GM23248 (cell line): Measurements from ENCODE around the gene FAM131B. TPM values are rescaled to one million over a fixed set of nuclear protein-coding genes. Genes with fewer than 3 reads are reported as not detected.

Source experiments
- DNase-seq: peaks from one replicate; pipeline ENCODE4 v3.0.0-alpha.2; 2015
- H2AFZ ChIP-seq: fragments of 200-600 bp; sonication (generic); 2 replicates; pipeline ENCODE4 v1.6.1; 2016; ENCODE audit warnings: antibody characterized with exemption
- H3F3A ChIP-seq: fragments of 200-600 bp; sonication (generic); 2 replicates; pipeline ENCODE4 v1.6.1; 2016; ENCODE audit warnings: mild to moderate bottlenecking, antibody characterized with exemption, mixed run types; ENCODE audit not compliant: insufficient read depth
- H3K27ac ChIP-seq: fragments of 200-600 bp; sonication (generic); 2 replicates; pipeline ENCODE4 v1.5.1; 2016; ENCODE audit warnings: mild to moderate bottlenecking
- H3K27me3 ChIP-seq: fragments of 200-600 bp; sonication (generic); replicated peaks from 2 replicates; pipeline ENCODE4 v1.6.1; 2016; ENCODE audit warnings: mild to moderate bottlenecking; ENCODE audit not compliant: insufficient read depth
- H3K36me3 ChIP-seq: fragments of 200-600 bp; sonication (generic); 2 replicates; pipeline ENCODE4 v1.6.1; 2016; ENCODE audit warnings: low read depth, mild to moderate bottlenecking
- H3K4me1 ChIP-seq: fragments of 200-600 bp; sonication (generic); 2 replicates; pipeline ENCODE4 v1.6.1; 2016; ENCODE audit warnings: mild to moderate bottlenecking; ENCODE audit not compliant: insufficient read depth
- H3K4me2 ChIP-seq: fragments of 200-600 bp; sonication (generic); one replicate; pipeline ENCODE4 v1.6.1; 2016; ENCODE audit warnings: mild to moderate bottlenecking; ENCODE audit not compliant: unreplicated experiment
- H3K4me3 ChIP-seq: fragments of 200-600 bp; sonication (generic); 2 replicates; pipeline ENCODE4 v1.5.1; 2016; ENCODE audit warnings: mild to moderate bottlenecking
- H3K79me2 ChIP-seq: fragments of 200-600 bp; sonication (generic); 2 replicates; pipeline ENCODE4 v1.6.1; 2016; ENCODE audit warnings: mild to moderate bottlenecking; ENCODE audit not compliant: insufficient read depth
- H3K9ac ChIP-seq: fragments of 200-600 bp; sonication (generic); 2 replicates; pipeline ENCODE4 v1.6.1; 2016; ENCODE audit warnings: mild to moderate bottlenecking
- H3K9me2 ChIP-seq: fragments of 200-600 bp; sonication (generic); 2 replicates; pipeline ENCODE4 v1.6.1; 2016; ENCODE audit warnings: mixed run types, mild to moderate bottlenecking, moderate library complexity; ENCODE audit not compliant: insufficient read depth
- H3K9me3 ChIP-seq: fragments of 200-600 bp; sonication (generic); one replicate; pipeline ENCODE4 v1.6.1; 2017; ENCODE audit warnings: low read depth
- H4K20me1 ChIP-seq: fragments of 200-600 bp; sonication (generic); 2 replicates; pipeline ENCODE4 v1.6.0; 2016; ENCODE audit not compliant: insufficient read depth
- EZH2 ChIP-seq: fragments of 200-600 bp; sonication (generic); IDR thresholded peaks from 2 replicates; pipeline ENCODE4 v1.6.1; 2018; ENCODE audit warnings: antibody characterized with exemption, mild to moderate bottlenecking; ENCODE audit not compliant: insufficient read depth, poor library complexity, severe bottlenecking
- EZH2phosphoT487 ChIP-seq: fragments of 200-600 bp; sonication (generic); IDR thresholded peaks from 2 replicates; pipeline ENCODE4 v1.6.1; 2018; ENCODE audit warnings: antibody characterized with exemption, moderate library complexity, mild to moderate bottlenecking, low read depth; ENCODE audit not compliant: insufficient read depth
- WGBS, 2 experiments: methylation state at CpG; one replicate each; pipeline ENCODE4 v1.1.6; 2015 to 2017; ENCODE audit warnings: low lambda C conversion rate in 2 of 2, low coverage in 1 of 2; ENCODE audit errors: missing lambda C conversion rate in 2 of 2; 5-methylcytosine and 5-hydroxymethylcytosine counted together
- in situ Hi-C: fragments of 300-500 bp; cut with MboI; formaldehyde crosslinking; loops from 2 replicates; pipeline ENCODE4 v1.15.0; 2020
- polyA plus RNA-seq: library from polyadenylated mRNA; unstranded; fragments of >200 nt; fragmentation: Nextera tagmentation; extraction: Ambion mirVana; gene quantifications from 2 replicates; pipeline ENCODE4 v1.2.1, GENCODE V29; 2016
- total RNA-seq: library from RNA; depleted of rRNA; stranded (reverse); fragments of >200 nt; shearing (Covaris generic); gene quantifications from 2 replicates; pipeline ENCODE4 v1.2.3, GENCODE V29; 2014

The FAM131B gene
- total and polyA plus RNA-seq, 2 experiments from 2014 or later: 0.50 to 3.0 TPM

- Histone ChIP-seq H3K79me2 (peaks cover 25% of the 10 kb centered on the region), H3K4me3 (no peak overlapping the region), H2AFZ (no peak overlapping the region), H3K27ac (no peak overlapping the region), H3K36me3 (no peaks in the 10 kb centered on the region), H3K4me2 (no peak overlapping the region), H3K9ac (no peak overlapping the region), H3K27me3 (no peaks in the 10 kb centered on the region), H3K9me2 (no peaks in the 10 kb centered on the region), H3K9me3 (no peaks in the 10 kb centered on the region), H3K4me1 (peaks cover 29% of the 10 kb centered on the region), H4K20me1 (no peaks in the 10 kb centered on the region), H3F3A (peaks cover 21% of the 10 kb centered on the region)
- in situ Hi-C loops: no loop called here
- 83% methylated on average over 5 of the region's 5 CpGs for WGBS, 2 experiments
- no peak for DNase-seq
- TF ChIP-seq EZH2 (no peak), EZH2phosphoT487 (no peak)
These were observed 13.9 kb upstream of the FAM131B start for GRCh38 chr7:143376396-143376795.

DNA sequence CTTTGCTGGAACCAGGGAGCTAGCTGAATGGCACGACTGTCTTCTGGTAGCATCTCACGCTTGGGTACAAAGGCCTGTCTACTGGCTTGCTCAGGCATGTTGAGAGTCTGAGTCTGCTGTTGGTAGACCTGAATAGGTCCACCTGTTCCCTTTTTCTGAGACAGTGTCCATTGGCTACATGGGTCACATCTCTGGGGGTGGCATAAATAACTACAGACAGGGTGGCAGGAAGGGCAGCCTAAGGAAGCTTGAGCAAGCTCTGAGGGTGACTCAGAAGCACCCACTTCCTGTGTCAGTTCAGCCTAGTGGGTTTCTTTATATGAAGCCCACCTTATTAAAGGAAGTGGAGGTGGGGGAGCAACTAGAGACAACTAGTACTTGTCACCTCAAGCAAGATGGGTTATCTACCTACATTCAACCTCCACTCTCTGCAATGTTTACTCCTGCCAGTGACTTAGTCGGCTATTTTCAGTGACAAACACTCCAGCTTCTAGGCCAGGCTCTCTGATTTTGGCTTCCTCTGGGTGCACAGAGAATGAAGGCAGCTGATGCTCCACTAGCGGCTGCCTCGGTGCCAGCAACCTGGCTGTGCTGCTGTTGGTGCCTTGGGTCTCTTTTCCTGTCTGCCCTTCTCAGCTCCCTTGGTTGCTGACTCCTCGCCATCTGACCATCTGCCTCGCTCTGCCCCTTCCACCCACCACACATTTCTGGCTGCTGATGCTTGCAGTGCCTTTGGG, 13.0 kb upstream of the FAM131B start:
- H3F3A ChIP-seq: peaks cover 21% of the 10 kb centered on the region
- no peaks in the 10 kb centered on the region for H4K20me1 ChIP-seq
- no peak overlapping the region for H2AFZ ChIP-seq
- in situ Hi-C loops: no loop called here
- no peaks in the 10 kb centered on the region for H3K9me2 ChIP-seq
- H3K4me1 ChIP-seq: peaks cover 29% of the 10 kb centered on the region
- H3K27me3 ChIP-seq: no peaks in the 10 kb centered on the region
- H3K4me3 ChIP-seq: no peak overlapping the region
- peaks cover 24% of the 10 kb centered on the region for H3K79me2 ChIP-seq
- WGBS, 2 experiments: 75 to 82% methylated on average over 7 of the region's 7 CpGs
- no peak overlapping the region for H3K27ac ChIP-seq
- H3K4me2 ChIP-seq: no peak overlapping the region
- H3K9ac ChIP-seq: no peak overlapping the region
- no peaks in the 10 kb centered on the region for H3K36me3 ChIP-seq
- peak; percentile 42 for DNase-seq
- TF ChIP-seq EZH2phosphoT487: no peak
- TF ChIP-seq EZH2: no peak
- H3K9me3 ChIP-seq: no peaks in the 10 kb centered on the region

- no peak overlapping the region for H3K9ac ChIP-seq
- WGBS, 2 experiments: 87 to 89% methylated on average over 5 of the region's 5 CpGs
- TF ChIP-seq EZH2phosphoT487: no peak
- TF ChIP-seq EZH2: no peak
- H3K4me3 ChIP-seq: no peak overlapping the region
- no peaks in the 10 kb centered on the region for H3K27me3 ChIP-seq
- H3K9me2 ChIP-seq: no peaks in the 10 kb centered on the region
- in situ Hi-C loops: no loop called here
- H2AFZ ChIP-seq: no peak overlapping the region
- no peaks in the 10 kb centered on the region for H4K20me1 ChIP-seq
- H3K79me2 ChIP-seq: peaks cover 19% of the 10 kb centered on the region
- no peak overlapping the region for H3K4me2 ChIP-seq
- no peak overlapping the region for H3K27ac ChIP-seq
- no peaks in the 10 kb centered on the region for H3K9me3 ChIP-seq
- peaks cover 25% of the 10 kb centered on the region for H3K4me1 ChIP-seq
- no peaks in the 10 kb centered on the region for H3K36me3 ChIP-seq
- H3F3A ChIP-seq: peaks cover 17% of the 10 kb centered on the region
- no peak for DNase-seq
These were observed 12.0 kb upstream of the FAM131B start for GRCh38 chr7:143374561-143374960.

DNA sequence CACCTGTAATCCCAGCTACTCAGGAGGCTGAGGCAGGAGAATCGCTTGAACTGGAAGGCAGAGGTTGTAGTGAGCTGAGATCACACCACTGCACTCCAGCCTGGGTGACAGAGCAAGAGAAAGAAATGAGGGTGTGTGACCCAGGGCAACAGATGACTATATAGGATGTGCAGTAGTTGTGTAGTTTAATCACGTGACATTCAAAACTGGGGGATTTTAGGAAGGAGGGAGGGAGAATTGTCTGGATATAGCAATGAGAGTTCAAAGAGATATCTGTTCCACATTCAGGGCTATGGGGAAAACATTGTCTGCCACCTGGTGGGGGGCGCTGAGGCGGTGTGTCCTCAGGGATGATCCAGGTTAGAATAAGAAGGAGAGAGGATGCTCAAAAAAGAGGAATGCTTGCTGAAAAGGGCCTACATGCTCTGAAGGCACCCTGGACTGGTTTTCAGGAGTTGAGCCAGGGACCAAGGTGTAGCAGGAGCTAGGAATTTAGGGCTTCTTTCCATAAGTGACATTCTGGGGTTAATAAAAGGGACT, 10.8 kb upstream of the FAM131B start:
- Histone ChIP-seq H3K27ac (no peak overlapping the region), H3K9me2 (no peaks in the 10 kb centered on the region), H3K4me2 (no peak overlapping the region), H3K4me3 (no peak overlapping the region), H3K36me3 (no peaks in the 10 kb centered on the region), H2AFZ (no peak overlapping the region), H3K9me3 (no peaks in the 10 kb centered on the region), H3F3A (peaks cover 9% of the 10 kb centered on the region), H3K79me2 (peaks cover 8% of the 10 kb centered on the region; the same call in 1 of the 2 replicates), H3K27me3 (no peaks in the 10 kb centered on the region), H3K9ac (no peak overlapping the region), H4K20me1 (no peaks in the 10 kb centered on the region), H3K4me1 (peaks cover 16% of the 10 kb centered on the region)
- TF ChIP-seq EZH2phosphoT487: no peak
- TF ChIP-seq EZH2: no peak
- 85 to 86% methylated on average over 4 of the region's 4 CpGs for WGBS, 2 experiments
- DNase-seq: no peak
- in situ Hi-C loops: no loop called here
